SW480 (cell line): Measurements from ENCODE around the gene SIAH3.

Experiments used
- DNase-seq: peaks from one replicate; pipeline ENCODE4 v3.0.0-alpha.2; 2016; ENCODE audit warnings: low spot score

The SIAH3 gene

DNA sequence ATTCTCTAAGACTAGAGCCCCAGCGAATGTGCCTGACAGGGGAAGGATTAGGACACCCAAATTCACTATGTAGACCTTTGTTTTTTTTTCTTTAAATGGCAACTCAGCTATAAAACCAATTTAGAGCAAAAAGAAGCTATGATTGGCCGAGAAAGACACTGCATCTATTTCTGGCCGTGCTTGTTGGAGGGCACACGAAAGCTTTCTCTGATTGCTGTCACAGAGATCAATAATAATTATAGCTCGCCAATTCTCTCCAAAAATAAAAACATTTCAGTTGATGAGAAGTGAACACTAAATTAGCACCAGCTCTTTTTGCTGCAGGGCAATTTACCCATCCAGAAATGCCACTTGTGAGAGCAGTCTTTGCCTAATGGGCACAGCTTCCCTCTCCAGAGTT lies 118.2 kb downstream of the SIAH3 start:
- DNase-seq, result no peak

DNA sequence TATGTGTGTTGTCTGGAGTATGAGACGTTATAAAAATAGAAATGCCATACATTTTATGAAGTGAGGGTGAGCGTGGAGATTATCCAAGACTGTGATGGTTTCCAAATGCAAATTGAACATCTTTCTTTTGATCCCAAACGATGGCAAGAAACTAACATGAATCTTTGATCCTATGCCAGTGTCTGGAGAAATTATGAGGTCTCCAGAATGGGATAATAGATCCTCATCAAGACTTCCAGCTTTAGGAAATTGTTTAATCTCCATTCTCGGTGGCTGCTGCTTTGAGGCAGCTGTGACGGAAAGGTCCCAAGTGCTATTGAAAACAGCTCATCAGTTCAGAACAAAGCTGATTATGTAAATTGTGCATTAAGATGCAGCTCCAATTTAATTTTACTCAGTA lies 118.6 kb downstream of the SIAH3 start:
- DNase-seq, result no peak

DNA sequence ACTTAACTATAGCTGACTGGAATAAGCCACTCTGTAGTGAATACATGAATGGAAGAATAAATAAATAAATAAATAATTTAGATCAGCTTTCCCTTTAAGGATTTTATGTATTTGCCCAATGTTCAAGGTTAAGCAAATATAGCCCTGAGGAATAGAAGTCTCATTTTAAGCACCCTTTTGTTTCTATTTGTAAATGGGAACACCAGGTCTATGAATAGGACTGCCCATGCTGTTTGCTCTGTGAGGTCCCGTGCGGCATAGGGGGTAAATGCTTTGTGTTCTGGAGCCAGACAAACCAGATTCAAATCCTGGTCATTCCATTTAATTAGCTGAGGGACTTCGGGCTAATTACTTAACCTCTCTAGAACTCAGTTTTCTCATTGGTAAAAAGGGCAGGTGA lies 120.1 kb downstream of the SIAH3 start:
- DNase-seq, result no peak

GRCh38 chr13:45728759-45729158 lies 122.8 kb downstream of the SIAH3 start:
- peak; percentile 86 for DNase-seq
